DMS 273 (cell line): ENCODE data around the gene DIP2C.

Source experiments
- DNase-seq: peaks from one replicate; lab custom pipeline; 2025; ENCODE audit not compliant: unreplicated experiment; lab: John Stamatoyannopoulos, UW

DIP2C gene

GRCh38 chr10:580778-581177, 108.7 kb downstream of the DIP2C start:
- no peak for DNase-seq

- no peak for DNase-seq
These were observed 113.4 kb downstream of the DIP2C start for GRCh38 chr10:576130-576465.

DNA sequence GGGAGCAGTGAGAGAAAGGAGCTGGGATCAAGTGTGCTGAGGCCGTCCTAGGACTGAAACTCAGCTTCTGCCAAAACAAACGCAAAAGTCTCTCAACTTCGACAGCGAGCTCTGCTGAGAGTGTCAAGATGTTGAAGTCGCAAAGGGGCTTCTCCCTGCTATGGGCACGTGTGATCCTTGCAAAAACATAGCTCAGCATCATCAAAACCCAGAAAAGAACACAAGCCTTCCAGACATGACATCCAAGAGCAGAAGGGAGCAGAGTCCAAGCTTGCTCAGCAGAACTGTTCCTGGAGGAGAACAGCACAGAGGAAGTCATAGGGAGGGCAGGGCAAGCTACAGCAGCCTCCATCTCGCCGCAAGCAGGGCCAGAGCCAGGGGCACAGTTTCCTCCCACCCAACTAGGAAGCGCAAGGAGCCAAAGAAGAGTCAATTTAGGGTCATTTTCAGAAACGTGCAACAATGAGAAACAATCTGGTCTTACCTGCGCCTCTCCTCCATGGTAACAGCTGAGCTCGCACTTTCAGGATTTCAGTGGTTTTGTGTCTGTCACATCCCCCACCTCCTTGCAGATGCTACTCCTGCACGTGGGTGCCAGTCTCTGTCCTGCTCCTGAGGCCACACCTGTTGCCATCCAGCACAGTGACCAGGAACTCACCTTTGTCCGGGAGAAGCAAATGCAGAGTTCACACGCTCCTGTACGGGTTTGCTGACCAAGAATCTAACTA, 113.9 kb downstream of the DIP2C start:
- DNase-seq, result no peak

DNA sequence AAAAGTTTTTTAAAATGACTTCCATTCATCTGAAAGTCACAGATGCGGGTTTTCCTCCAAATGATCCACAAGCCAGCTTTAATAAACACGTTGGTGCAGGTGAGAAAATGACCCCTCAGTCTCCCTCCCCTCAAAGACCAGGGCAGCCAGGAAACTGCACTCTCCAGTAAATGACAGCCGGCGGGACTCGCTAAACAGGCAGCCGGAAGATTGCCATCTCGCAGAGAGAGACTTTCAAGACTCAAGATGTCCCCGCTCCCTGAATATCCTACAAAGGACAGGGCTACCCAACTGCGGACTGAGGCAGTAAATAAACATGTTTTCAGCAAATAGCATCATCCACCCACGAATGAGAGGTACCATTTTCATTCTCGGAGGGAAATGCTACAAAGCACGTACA, 116.8 kb downstream of the DIP2C start:
- no peak for DNase-seq

DNA sequence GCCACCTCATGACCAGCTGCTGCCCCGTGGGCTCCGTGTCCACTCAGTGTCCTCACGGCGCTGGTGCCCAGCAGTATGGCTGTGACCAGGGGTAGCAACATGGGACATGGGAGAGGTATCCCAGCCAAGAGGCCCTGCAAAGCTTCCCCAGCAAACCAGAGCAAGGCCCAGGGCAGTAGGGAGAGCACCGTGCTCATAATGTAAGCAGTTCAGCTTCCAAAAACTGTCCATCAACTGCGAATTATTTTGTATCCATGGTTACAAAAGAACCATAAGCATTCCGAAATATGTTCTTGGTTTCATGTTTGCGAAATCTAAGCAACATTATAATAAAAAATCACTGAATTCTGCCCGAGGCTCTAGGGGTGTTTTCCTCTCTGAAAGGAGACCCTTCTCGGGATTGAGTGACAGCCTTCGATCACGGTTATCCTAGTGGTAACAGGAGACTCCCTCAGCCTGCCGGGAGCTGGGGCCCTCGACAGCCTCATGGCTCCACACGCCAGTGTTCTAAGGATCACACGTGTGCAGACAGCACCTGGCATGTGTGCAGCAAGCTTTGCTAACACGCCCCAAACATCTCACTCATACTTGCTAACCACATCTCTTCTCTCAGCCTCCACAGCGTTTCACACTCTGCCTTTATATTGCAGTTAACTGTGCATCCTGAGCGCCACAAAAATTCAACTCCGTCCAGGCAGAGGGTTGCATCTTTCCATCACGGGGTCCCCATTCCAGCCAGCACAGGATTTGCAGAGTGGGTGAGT, 117.6 kb downstream of the DIP2C start:
- DNase-seq, result no peak

- no peak for DNase-seq
These were observed 118.3 kb downstream of the DIP2C start for GRCh38 chr10:571166-571565.

DNA sequence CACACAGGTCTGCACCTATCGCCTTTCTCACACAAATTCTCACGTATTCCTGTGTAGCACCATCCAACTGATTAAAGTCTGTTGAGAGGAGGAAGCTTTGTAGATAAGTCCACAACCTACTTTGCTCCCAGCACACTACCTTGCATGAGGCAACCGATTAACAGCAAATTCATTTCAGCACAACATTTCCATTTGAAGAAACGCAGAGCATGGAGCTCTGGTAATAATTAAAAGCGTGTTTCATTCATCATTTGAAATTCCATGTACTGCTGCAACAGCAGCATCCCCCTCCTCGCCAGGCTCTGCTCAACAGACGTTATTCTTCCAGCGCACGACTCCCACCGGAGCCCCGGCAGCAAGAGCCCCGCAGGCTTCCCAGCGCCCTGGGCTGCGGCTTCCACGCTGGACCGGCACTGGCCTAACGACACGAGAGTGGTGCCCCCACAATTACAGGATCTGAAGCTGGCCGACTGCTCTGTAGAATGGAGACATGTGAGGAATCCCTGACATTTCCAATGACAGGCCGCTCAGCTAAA, 118.8 kb downstream of the DIP2C start:
- DNase-seq, result no peak

GRCh38 chr10:569961-570627, 119.4 kb downstream of the DIP2C start:
- DNase-seq, result no peak

DNA sequence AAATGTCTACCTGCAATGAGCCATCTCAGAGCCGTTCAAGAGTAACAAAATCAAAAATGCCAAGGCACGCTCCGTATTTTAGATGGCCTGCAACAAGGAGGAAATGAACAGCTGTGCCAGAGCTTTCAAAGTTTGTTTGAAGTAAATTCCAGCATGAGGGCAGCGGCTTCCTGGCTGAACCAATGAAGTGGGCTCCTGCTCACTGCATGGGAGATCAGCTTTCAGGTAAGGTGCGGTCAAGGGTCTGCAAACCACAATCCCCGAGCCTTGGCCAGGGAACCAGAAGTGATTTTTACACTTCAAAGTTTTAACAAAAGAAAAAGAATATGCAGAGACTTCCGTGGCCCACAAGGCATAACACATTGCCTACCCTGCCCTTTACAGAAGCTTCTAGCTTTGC, 120.6 kb downstream of the DIP2C start:
- no peak for DNase-seq

DNA sequence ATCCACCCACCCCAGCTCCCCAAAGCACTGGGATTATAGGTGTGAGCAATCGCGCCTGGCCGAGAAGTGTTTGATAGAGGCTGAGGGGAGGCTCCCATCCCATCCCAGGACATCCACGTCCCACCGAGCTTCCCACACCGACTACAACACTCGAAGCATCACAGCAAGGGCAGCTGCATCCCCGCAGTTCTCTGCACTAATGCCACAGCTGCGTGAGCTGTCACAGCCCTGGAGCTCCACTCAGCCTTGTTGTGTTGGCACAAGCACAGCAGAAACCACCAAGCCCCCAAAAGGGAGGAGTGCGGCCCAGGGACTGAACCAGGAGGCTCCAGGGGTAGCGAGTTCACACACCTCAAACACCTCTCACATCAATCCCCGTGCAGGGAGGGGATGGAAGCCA, 121.6 kb downstream of the DIP2C start:
- no peak for DNase-seq

DNA sequence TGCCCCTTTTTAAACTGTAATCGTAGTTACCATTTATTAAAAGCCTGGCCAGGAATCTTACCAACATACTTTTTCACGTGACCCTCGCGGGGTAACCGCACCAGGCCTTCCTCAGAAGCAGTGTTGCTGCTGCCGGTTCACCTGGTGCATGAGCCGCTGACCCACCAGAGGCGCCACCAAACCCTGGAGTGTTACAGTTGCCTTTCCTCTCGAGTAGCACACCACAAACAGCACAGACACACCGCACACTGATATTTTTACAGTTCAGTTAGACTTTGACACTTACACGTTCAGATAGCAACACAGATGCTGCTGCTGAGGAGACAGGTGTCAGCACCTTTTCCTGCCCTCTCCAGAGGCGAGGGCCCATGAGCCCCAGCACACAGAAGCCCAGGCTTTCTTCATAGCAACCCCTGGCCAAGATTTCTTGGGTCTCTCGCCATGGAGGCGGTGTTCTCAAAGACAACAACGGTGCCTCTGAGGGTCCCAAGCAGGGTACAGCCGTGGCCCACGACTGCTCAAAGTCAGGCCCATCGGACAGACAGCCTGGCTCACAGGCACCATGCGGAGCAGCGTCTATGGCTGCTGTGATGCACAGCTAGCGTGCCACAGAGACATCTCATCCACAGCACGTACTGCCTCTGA, 123.1 kb downstream of the DIP2C start:
- DNase-seq, result no peak

GRCh38 chr10:565676-566075, 123.8 kb downstream of the DIP2C start:
- DNase-seq, result no peak

- no peak for DNase-seq
These were observed 124.3 kb downstream of the DIP2C start for GRCh38 chr10:565146-565545.

DNA sequence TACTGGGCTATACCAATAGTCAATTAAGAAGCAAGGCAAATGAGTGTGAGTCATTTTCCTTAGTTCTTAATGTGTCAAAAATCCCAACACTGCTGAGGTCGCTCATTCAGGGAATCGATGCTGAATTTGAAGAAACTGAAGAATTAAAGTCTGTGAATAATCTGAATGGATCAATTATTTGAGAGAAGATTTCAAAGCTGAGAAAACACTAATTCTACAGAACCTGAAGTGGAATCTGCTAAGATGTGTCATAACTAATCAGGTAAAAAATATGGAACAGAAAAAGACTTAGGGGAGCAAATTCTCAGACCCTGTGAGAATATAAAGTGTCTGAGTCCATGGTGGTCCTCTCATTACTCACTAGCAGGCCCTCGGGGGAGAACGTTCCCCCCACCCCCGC, 125.6 kb downstream of the DIP2C start:
- DNase-seq, result no peak

DNA sequence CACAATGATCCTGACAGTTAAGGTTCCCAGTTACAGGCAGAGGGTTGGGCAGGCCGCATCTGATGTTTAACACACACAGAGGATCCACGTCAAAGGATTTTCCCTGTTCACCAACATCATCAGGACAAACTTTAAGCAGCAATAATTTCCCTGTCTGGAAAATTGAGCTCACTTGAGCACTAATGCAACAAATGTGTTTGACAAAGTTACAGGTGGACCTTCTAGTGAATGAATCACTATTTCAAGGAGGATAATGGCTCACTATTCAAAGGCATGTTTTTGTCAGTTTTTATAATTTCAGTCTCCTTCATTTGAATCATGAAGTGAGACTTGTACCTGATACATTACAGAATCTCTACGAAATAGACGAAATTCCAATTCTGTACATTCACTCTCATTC, 127.3 kb downstream of the DIP2C start:
- DNase-seq, result no peak

- peak; percentile 42 for DNase-seq
These were observed 127.7 kb downstream of the DIP2C start for GRCh38 chr10:561721-562120.

- no peak for DNase-seq
These were observed 129.0 kb downstream of the DIP2C start for GRCh38 chr10:560314-560992.

DNA sequence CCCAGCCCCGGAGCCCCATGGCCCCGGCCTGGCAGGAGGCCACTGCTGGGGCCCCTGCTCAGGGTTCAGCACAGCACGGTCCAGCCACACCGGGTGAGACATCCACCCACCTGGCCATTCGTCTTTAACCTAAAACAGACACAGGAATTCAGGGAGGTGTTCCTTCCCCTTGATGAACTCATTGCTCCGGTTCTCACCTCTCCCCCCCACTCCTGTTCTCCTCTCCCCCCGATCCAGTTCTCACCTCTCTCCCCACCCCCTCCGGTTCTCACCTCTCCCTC, 129.8 kb downstream of the DIP2C start:
- no peak for DNase-seq

GRCh38 chr10:558891-559766, 130.3 kb downstream of the DIP2C start:
- no peak for DNase-seq

- DNase-seq, result no peak
These were observed 131.1 kb downstream of the DIP2C start for GRCh38 chr10:558364-558763.
